ENCODE measurements around the gene SPAG9.

SPAG9 gene

GRCh38 chr17:50918933-50919296 lies 201.8 kb downstream of the SPAG9 start:
- DNase-seq (no peak), ATAC-seq (ENCODE audit: insufficient read depth, low read depth) (no peak)
- H3K4me2 ChIP-seq (ENCODE audit: insufficient read depth, low read length) = no peak overlapping the region
- H4K20me1 ChIP-seq (ENCODE audit: insufficient read depth, low read length) = no peaks in the 10 kb centered on the region
- no peaks in the 10 kb centered on the region for H3K9me3 ChIP-seq (ENCODE audit: insufficient read depth, low read length, severe bottlenecking)
- H3K4me1 ChIP-seq (ENCODE audit: insufficient read depth, low read length) = no peaks in the 10 kb centered on the region
- no peak overlapping the region for H3K9ac ChIP-seq (ENCODE audit: low read depth, low read length)
- TF ChIP-seq EZH2 (IDR thresholded peaks at IDR 0.05; ENCODE audit: borderline replicate concordance, low read depth, low read length, severe bottlenecking) (no peak), CTCF (IDR thresholded peaks at IDR 0.05; ENCODE audit: borderline replicate concordance, extremely low read depth, low read length, poor library complexity, severe bottlenecking) (no peak)
- no peaks in the 10 kb centered on the region for H3K36me3 ChIP-seq (ENCODE audit: insufficient read depth, low read length)
- H3K27ac ChIP-seq (ENCODE audit: low read length) = no peak overlapping the region
- H2AFZ ChIP-seq (ENCODE audit: low read depth, low read length) = no peak overlapping the region
- no peaks in the 10 kb centered on the region for H3K79me2 ChIP-seq (ENCODE audit: insufficient read depth, low read length)
- H3K27me3 ChIP-seq (ENCODE audit: insufficient read depth, low read length, poor library complexity) = no peaks in the 10 kb centered on the region
- no peak overlapping the region for H3K4me3 ChIP-seq (ENCODE audit: low read depth in 1 of 2, low read length in 2 of 2)

GRCh38 chr17:50918071-50918932 lies 202.4 kb downstream of the SPAG9 start:
- Histone ChIP-seq H3K36me3 (ENCODE audit: insufficient read depth, low read length) (no peaks in the 10 kb centered on the region), H3K4me3 (ENCODE audit: low read depth in 1 of 2, low read length in 2 of 2) (no peak overlapping the region), H3K27ac (ENCODE audit: low read length) (no peak overlapping the region), H4K20me1 (ENCODE audit: insufficient read depth, low read length) (no peaks in the 10 kb centered on the region), H3K9ac (ENCODE audit: low read depth, low read length) (no peak overlapping the region), H3K27me3 (ENCODE audit: insufficient read depth, low read length, poor library complexity) (no peaks in the 10 kb centered on the region), H3K9me3 (ENCODE audit: insufficient read depth, low read length, severe bottlenecking) (no peaks in the 10 kb centered on the region), H3K4me1 (ENCODE audit: insufficient read depth, low read length) (no peaks in the 10 kb centered on the region), H3K79me2 (ENCODE audit: insufficient read depth, low read length) (no peaks in the 10 kb centered on the region), H2AFZ (ENCODE audit: low read depth, low read length) (no peak overlapping the region), H3K4me2 (ENCODE audit: insufficient read depth, low read length) (no peak overlapping the region)
- DNase-seq = no peak
- TF ChIP-seq CTCF (IDR thresholded peaks at IDR 0.05; ENCODE audit: borderline replicate concordance, extremely low read depth, low read length, poor library complexity, severe bottlenecking) (no peak), EZH2 (IDR thresholded peaks at IDR 0.05; ENCODE audit: borderline replicate concordance, low read depth, low read length, severe bottlenecking) (no peak)
- ATAC-seq (ENCODE audit: insufficient read depth, low read depth) = no peak

GRCh38 chr17:50917418-50917743 lies 203.3 kb downstream of the SPAG9 start:
- no peak overlapping the region for H3K4me2 ChIP-seq (ENCODE audit: insufficient read depth, low read length)
- no peaks in the 10 kb centered on the region for H3K27me3 ChIP-seq (ENCODE audit: insufficient read depth, low read length, poor library complexity)
- no peaks in the 10 kb centered on the region for H3K4me1 ChIP-seq (ENCODE audit: insufficient read depth, low read length)
- no peaks in the 10 kb centered on the region for H3K9me3 ChIP-seq (ENCODE audit: insufficient read depth, low read length, severe bottlenecking)
- no peak overlapping the region for H3K27ac ChIP-seq (ENCODE audit: low read length)
- H2AFZ ChIP-seq (ENCODE audit: low read depth, low read length) = no peak overlapping the region
- DNase-seq (no peak), ATAC-seq (ENCODE audit: insufficient read depth, low read depth) (no peak)
- H4K20me1 ChIP-seq (ENCODE audit: insufficient read depth, low read length) = no peaks in the 10 kb centered on the region
- TF ChIP-seq EZH2 (IDR thresholded peaks at IDR 0.05; ENCODE audit: borderline replicate concordance, low read depth, low read length, severe bottlenecking) (no peak), CTCF (IDR thresholded peaks at IDR 0.05; ENCODE audit: borderline replicate concordance, extremely low read depth, low read length, poor library complexity, severe bottlenecking) (no peak)
- no peaks in the 10 kb centered on the region for H3K79me2 ChIP-seq (ENCODE audit: insufficient read depth, low read length)
- H3K9ac ChIP-seq (ENCODE audit: low read depth, low read length) = no peak overlapping the region
- H3K36me3 ChIP-seq (ENCODE audit: insufficient read depth, low read length) = no peaks in the 10 kb centered on the region
- H3K4me3 ChIP-seq (ENCODE audit: low read depth in 1 of 2, low read length in 2 of 2) = no peak overlapping the region

Measured in DND-41 (cell line).